Measurements from ENCODE around the gene RGS13.
A peak's percentile ranks its signal among the peaks of the same experiment; 100 is the strongest.
"Not testable (repeated sequence)": the region's sequence is repeated elsewhere in the genome, so short reads cannot be mapped to it uniquely, and the experiment has no call there.

The RGS13 gene

DNA sequence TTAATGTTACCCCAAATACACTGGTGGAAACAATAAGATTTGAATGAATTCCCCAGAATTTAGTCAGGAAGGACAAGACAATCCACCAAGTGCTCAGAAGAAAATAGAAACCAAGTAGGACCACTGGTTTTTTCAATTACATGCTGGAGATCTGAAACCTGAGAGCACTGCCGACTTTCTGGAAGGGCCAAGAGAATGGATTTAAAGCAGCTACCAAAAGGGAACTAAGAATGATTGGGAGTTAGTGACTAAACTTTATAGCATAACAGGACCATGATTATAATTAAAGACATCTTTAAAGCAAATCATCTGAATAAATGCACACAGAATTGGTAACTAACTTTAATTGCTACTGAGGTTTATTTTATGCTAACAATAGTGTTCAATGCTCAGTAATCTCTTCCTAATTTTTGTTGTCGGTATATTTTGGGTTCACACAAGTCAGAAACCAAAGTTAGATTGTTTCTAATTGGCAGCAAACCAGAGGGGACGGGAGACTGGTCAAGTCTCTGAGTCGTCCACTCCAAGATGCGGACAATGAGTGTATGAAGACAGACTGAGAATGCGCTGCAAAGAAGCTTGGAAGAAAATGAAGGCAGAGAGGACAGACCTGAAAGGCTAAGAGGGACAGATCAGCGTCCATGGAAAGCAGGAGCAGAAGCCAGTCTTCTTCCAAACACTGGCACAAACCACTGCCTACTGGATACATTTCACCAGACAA is 2.3 kb upstream of the RGS13 start:
- no peaks in the 10 kb centered on the region for H3K36me3 Mint-ChIP-seq
- H3K27me3 Mint-ChIP-seq: peaks cover 4% of the 10 kb centered on the region
- no peak overlapping the region for H3K27ac Mint-ChIP-seq
- H3K4me1 Mint-ChIP-seq (ENCODE audit: low read depth): no peaks in the 10 kb centered on the region
- no peak overlapping the region for H3K4me3 Mint-ChIP-seq
- H3K9me3 Mint-ChIP-seq (ENCODE audit: low read depth): no peaks in the 10 kb centered on the region

DNA sequence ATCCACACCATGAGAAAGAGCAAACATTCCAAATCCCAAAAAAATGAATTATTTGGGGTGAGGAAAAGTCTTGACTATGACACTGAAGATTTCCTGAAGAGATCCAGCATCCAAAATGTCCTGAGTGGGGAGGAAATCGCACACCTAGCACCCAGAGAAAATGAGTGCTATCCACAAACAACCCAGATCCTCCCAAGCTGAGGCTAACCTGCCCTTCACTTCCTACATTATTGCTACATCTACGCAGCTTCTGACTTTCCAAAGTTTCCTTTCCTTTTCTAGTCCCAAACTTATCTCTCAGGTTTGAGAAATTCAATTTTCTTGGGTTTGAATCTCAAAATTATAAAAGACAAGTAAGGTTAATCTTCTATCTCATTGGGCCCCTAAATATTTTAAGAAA is 906 bp upstream of the RGS13 start:
- H3K27ac Mint-ChIP-seq: no peak overlapping the region
- H3K9me3 Mint-ChIP-seq (ENCODE audit: low read depth): no peaks in the 10 kb centered on the region
- H3K4me1 Mint-ChIP-seq (ENCODE audit: low read depth): peaks cover 10% of the 10 kb centered on the region
- H3K36me3 Mint-ChIP-seq: no peaks in the 10 kb centered on the region
- H3K27me3 Mint-ChIP-seq: peaks cover 4% of the 10 kb centered on the region
- H3K4me3 Mint-ChIP-seq: no peak overlapping the region

DNA sequence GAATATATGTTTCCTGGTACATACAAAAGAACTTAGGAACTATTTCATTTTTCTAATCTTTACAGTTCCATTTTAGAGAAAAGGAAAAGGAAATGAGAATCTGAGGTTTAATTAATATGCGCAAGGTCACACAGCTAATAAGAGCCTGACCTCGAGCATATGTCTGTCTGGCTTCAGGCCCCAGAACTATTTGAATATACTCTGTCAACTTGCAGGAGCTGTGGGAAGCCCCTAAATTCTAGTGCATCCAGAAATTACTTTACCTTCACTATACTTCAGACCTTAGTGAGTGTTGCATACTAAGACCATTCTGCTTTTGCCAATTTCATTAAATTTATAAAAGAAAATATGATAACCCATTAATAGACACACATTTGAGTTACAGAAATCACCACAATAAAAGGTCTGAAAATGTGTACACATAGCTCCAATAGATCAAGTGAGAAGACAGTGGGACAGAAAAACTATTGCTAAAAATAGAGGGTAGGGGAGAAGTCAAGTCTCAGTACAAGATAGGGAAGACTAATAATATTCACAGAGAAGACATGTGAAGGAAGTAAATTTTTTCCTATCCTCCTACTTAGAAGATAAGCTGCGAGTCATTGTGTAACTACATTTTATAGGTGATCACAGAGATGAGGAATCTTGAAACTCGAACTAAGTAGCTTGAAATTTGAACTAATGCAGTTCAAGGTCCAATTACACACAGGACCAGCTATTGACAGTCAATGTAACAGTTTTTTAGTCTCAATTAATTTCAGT is 3.8 kb downstream of the RGS13 start:
- Mint-ChIP-seq H3K4me3 (peak overlapping the region; percentile 1), H3K27ac (peak overlapping the region; percentile 82), H3K9me3 (ENCODE audit: low read depth) (no peaks in the 10 kb centered on the region), H3K36me3 (no peaks in the 10 kb centered on the region), H3K27me3 (peaks cover 3% of the 10 kb centered on the region), H3K4me1 (ENCODE audit: low read depth) (peaks cover 12% of the 10 kb centered on the region)

DNA sequence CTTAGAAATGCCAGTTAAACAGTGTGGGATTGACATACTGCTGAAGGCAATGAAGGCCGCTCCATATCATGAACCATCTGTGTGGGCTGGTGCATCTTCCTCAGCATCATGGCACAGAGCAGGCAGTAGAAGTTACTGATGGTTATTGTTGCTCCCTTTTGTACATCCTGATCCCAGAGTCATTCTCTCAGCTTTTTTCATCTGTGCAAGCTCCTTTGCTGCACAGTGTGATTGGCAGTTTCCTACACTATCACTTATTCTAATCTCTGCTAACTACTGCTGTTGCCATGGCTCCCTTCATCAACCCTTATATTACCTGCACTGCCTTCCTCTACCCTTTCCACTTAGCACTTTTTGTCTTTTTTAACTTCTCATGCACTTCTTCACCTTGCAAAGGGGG is 16.2 kb downstream of the RGS13 start:
- H3K27ac Mint-ChIP-seq: no peak overlapping the region
- no peaks in the 10 kb centered on the region for H3K27me3 Mint-ChIP-seq
- no peak overlapping the region for H3K4me3 Mint-ChIP-seq
- no peaks in the 10 kb centered on the region for H3K9me3 Mint-ChIP-seq (ENCODE audit: low read depth)
- H3K4me1 Mint-ChIP-seq (ENCODE audit: low read depth): no peaks in the 10 kb centered on the region
- H3K36me3 Mint-ChIP-seq: no peaks in the 10 kb centered on the region

DNA sequence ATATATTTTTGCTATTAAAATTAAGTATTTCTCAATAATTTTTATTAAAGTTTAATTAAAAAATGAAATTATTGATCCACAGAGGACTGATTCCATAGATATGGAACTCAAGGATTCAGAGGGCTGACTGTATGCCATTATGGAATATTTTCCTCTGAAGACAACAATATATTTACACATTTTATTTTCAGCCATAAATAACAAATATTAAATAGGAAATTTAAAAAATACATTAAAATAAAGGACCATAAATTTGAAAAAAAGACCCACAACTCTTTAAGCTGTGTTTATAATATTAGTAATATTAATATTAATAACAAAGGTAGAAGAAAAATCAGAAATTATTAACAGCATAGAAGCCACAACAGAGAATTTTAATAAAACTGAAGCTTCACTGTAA is 18.2 kb downstream of the RGS13 start:
- Mint-ChIP-seq H3K9me3 (ENCODE audit: low read depth) (no peaks in the 10 kb centered on the region), H3K4me3 (no peak overlapping the region), H3K4me1 (ENCODE audit: low read depth) (no peaks in the 10 kb centered on the region), H3K36me3 (no peaks in the 10 kb centered on the region), H3K27ac (no peak overlapping the region), H3K27me3 (no peaks in the 10 kb centered on the region)

DNA sequence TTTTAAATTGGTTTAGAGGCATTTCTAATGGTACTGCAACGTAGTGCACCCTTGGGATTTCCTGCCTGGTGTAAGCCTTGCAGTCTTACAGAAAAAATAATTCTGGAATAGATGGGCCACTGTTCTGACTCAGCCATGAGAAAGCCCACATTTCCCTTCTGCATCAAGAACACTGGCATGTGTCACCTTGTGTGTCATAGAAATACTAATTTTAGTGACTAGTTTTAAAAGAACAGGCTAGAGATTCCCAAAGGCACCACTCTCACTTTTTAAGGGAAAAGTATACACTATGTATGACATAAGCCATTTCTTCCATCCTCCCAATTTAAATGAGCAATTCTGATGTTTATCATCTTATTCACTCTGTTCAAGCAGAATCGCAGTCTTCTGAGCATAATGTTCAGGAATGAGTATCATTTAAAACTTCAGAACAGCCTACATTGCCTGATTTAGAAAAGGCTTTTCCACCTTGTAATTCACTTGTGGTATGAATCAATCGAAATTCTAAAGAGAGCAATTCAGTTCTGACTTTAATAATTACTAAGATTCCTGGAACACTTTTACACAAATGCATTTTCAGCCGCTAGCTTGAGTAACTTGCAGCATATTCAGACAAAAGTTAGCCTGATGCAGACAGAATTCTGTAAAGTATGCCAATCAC is 18.8 kb downstream of the RGS13 start:
- Mint-ChIP-seq H3K27me3 (no peaks in the 10 kb centered on the region), H3K4me3 (no peak overlapping the region), H3K36me3 (no peaks in the 10 kb centered on the region), H3K9me3 (ENCODE audit: low read depth) (no peaks in the 10 kb centered on the region), H3K27ac (no peak overlapping the region), H3K4me1 (ENCODE audit: low read depth) (no peaks in the 10 kb centered on the region)

DNA sequence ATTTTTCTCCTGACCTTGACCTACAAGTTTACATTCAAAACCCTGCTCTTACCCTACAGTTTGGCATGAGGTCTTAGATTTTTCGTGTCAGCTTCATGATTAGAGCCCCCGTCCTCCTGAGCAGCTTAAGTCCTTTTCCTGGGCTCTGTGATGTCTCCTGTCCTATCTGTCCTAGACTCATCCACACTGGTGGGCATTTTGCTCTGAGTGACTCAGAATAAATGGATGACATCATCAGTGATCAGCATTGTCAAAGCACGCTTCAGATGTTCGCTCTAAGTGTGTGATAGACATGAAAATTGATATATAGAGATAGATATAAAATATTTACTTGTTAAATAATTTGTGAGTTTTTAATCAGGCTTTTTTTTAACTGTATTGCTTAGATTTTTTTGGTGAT is 21.8 kb downstream of the RGS13 start:
- no peak overlapping the region for H3K4me3 Mint-ChIP-seq
- H3K9me3 Mint-ChIP-seq (ENCODE audit: low read depth): no peaks in the 10 kb centered on the region
- H3K4me1 Mint-ChIP-seq (ENCODE audit: low read depth): no peaks in the 10 kb centered on the region
- H3K27ac Mint-ChIP-seq: no peak overlapping the region
- peaks cover 2% of the 10 kb centered on the region for H3K27me3 Mint-ChIP-seq
- no peaks in the 10 kb centered on the region for H3K36me3 Mint-ChIP-seq

DNA sequence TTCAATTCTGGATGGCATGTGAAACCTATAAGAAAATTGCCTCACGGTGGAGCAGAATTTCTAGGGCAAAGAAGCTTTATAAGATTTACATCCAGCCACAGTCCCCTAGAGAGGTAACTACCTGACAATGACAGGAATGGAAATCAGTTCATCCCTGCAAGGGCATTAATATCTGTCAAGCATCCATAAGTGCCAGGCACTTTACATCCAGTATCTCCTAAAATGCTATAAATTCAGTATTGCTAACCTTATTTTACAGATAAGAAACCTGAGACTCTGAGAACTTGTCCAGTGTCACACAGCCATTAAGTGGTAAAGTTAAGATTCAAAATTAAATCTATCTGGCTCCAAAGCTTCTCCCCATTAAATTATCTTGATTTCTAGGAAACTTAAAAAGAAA is 22.3 kb downstream of the RGS13 start:
- Mint-ChIP-seq H3K36me3 (no peaks in the 10 kb centered on the region), H3K9me3 (ENCODE audit: low read depth) (no peaks in the 10 kb centered on the region), H3K27ac (no peak overlapping the region), H3K4me3 (no peak overlapping the region), H3K27me3 (peaks cover 2% of the 10 kb centered on the region), H3K4me1 (ENCODE audit: low read depth) (no peaks in the 10 kb centered on the region)

DNA sequence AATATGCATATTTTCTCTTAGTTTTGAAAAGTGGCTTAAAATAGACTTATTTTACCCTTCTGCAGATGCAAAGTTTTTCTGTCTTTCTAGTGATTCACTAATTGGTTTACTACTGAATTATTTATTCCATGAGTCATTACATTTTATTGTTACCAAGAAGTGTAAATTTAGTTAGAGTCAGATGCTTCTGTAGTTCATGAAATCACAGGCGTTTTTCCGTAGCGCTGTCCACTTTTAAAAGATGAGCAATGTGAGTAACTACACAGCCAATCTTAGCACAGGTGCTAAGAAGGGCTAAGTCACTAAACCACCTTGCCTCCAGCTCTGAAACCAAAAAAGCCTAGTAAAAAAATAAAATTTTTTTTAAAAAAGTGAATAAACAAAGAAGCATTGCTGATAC is 24.7 kb downstream of the RGS13 start:
- no peak overlapping the region for H3K4me3 Mint-ChIP-seq
- H3K9me3 Mint-ChIP-seq (ENCODE audit: low read depth): no peaks in the 10 kb centered on the region
- peaks cover 2% of the 10 kb centered on the region for H3K27me3 Mint-ChIP-seq
- H3K27ac Mint-ChIP-seq: no peak overlapping the region
- H3K4me1 Mint-ChIP-seq (ENCODE audit: low read depth): no peaks in the 10 kb centered on the region
- H3K36me3 Mint-ChIP-seq: no peaks in the 10 kb centered on the region

DNA sequence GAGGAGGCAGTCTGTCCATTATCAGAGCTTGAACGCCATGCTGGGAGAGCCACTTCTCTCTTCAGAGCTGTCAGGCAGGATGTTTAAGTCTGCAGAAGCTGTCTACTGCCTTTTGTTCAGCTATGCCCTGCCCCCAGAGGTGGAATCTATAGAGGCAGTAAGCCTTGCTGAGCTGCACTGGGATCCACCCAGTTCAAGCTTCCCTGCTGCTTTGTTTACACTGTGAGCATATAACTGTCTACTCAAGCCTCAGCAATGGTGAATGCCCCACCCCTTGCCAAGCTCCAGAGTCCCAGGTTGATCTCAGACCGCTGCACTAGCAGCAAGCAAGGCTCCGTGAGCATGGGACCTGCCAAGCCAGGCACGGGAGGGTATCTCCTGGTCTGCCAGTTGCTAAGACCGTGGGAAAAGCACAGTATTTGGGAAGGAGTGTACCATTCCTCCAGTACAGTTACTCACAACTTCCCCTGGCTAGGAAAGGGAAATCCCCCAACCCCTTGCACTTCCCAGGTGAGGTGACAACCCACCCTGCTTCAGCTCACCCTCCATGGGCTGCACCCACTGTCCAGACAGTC is 32.5 kb downstream of the RGS13 start:
- no peak overlapping the region for H3K27ac Mint-ChIP-seq
- H3K4me1 Mint-ChIP-seq (ENCODE audit: low read depth): no peaks in the 10 kb centered on the region
- no peak overlapping the region for H3K4me3 Mint-ChIP-seq
- no peaks in the 10 kb centered on the region for H3K9me3 Mint-ChIP-seq (ENCODE audit: low read depth)
- peaks cover 7% of the 10 kb centered on the region for H3K27me3 Mint-ChIP-seq
- no peaks in the 10 kb centered on the region for H3K36me3 Mint-ChIP-seq

DNA sequence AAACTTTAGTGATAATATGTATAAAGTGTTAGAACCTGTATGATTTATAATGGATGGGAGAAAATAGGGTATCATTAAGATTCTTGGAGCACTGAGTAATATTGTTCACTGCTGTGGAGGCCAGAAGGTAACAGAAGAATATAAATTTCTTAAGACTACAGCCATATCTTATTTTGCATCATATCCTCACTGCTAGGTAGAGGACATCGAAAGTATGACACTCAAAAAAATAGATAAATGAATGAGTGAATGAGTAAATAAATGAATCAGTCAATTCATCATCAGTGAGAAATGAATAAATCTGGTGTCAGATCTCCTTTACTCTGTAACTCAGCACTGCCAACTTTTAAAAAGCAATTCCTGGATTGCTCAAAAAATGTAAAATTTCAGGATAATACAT is 33.2 kb downstream of the RGS13 start:
- no peak overlapping the region for H3K27ac Mint-ChIP-seq
- peaks cover 9% of the 10 kb centered on the region for H3K27me3 Mint-ChIP-seq
- no peaks in the 10 kb centered on the region for H3K9me3 Mint-ChIP-seq (ENCODE audit: low read depth)
- H3K36me3 Mint-ChIP-seq: no peaks in the 10 kb centered on the region
- H3K4me1 Mint-ChIP-seq (ENCODE audit: low read depth): no peaks in the 10 kb centered on the region
- H3K4me3 Mint-ChIP-seq: no peak overlapping the region

DNA sequence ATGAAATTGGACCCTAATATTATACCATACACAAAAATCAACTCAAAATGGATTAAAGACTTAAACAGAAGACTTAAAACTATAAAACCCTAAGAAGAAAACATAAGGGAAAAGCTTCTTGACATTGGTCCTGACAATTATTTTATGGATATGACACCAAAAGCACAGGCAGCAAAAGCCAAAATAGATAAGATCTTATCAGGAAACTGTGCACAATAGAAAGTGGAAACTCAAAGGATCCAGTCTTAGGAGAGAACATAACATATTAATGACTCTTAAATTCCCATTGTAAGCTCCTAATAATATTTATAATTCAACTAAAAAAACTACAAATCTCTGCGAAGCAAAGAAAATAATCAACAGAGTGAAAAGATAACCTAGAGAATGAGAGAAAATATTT is 39.8 kb downstream of the RGS13 start:
- Mint-ChIP-seq H3K4me3 (no peak overlapping the region), H3K27me3 (peaks cover 6% of the 10 kb centered on the region), H3K4me1 (ENCODE audit: low read depth) (no peaks in the 10 kb centered on the region), H3K27ac (no peak overlapping the region), H3K36me3 (no peaks in the 10 kb centered on the region), H3K9me3 (ENCODE audit: low read depth) (no peaks in the 10 kb centered on the region)

DNA sequence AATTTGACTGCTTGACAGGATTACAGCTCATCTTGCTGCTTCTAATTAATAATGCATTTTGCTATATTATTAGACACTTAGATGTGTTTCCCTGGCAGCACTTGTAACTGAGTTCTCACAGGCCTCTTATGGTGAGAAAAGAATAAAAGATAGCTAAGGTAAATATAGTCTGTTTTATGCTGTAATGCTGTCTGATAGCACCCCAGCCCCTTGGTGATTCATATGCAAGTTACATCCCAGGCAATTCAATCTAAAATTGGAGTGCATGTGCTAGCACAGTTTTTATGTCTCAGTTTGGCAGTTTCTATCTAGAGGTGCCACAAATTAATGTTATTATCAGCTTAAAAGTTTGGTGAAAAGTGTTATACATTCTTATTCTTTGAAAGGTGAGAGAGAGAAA is 42.2 kb downstream of the RGS13 start:
- Mint-ChIP-seq H3K9me3 (ENCODE audit: low read depth) (no peaks in the 10 kb centered on the region), H3K27me3 (peaks cover 3% of the 10 kb centered on the region)

DNA sequence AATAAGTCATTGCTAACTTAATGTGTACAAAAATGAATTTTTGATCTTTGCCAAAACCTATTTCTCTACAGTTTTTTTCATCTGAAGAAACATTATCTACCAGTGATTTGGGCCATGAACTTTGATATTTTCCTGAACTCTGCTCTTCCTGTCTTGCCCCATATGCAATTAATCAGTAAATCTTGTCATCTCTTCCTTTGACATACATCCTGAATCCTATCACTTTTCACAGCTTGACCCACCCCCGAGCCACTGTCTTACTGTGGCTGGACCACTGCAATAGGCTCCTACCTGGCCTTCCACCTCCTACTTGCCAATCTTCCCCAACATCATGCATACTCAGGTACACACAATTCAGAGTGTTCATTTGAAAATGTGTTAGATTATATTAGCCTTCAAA is 46.4 kb downstream of the RGS13 start:
- H3K27me3 Mint-ChIP-seq: no peaks in the 10 kb centered on the region
- H3K4me1 Mint-ChIP-seq (ENCODE audit: low read depth): no peaks in the 10 kb centered on the region
- H3K4me3 Mint-ChIP-seq: no peak overlapping the region
- no peak overlapping the region for H3K27ac Mint-ChIP-seq
- no peaks in the 10 kb centered on the region for H3K36me3 Mint-ChIP-seq
- no peaks in the 10 kb centered on the region for H3K9me3 Mint-ChIP-seq (ENCODE audit: low read depth)

More for the DNA sequence above, 42.2 kb downstream of the RGS13 start:
- no peaks in the 10 kb centered on the region for H3K4me1 Mint-ChIP-seq (ENCODE audit: low read depth)
- H3K27ac Mint-ChIP-seq: no peak overlapping the region
- H3K4me3 Mint-ChIP-seq: no peak overlapping the region
- no peaks in the 10 kb centered on the region for H3K36me3 Mint-ChIP-seq

DNA sequence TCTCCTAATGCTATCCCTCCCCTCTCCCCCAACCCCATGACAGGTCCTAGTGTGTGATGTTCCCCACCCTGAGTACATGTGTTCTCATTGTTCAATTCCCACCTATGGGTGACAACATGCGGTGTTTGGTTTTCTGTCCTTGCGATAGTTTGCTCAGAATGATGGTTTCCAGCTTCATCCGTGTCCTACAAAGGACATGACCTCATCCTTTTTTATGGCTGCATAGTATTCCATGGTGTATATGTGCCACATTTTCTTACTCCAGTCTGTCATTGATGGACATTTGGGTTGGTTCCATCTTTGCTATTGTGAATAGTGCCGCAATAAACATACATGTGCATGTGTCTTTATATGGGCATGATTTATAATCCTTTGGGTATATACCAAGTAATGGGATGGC is 47.1 kb downstream of the RGS13 start:
- H3K27me3 Mint-ChIP-seq; H3K9me3 Mint-ChIP-seq (ENCODE audit: low read depth); H3K4me1 Mint-ChIP-seq (ENCODE audit: low read depth); H3K4me3 Mint-ChIP-seq; H3K27ac Mint-ChIP-seq; H3K36me3 Mint-ChIP-seq: not testable (repeated sequence)

Measured in activated naive CD8-positive, alpha-beta T cell (primary cell).